Activated naive CD4-positive, alpha-beta T cell treated with anti-CD3 and anti-CD28 coated beads, Interleukin-2, amount 50 U/mL, for 24 hours (primary cell): ENCODE data around the gene ABLIM1.

Experiments used
- H3K27ac Mint-ChIP-seq: one replicate; pipeline ENCODE4 v1.8.0; 2021; ENCODE audit warnings: mild to moderate bottlenecking, mixed read lengths
- H3K27me3 Mint-ChIP-seq: one replicate; pipeline ENCODE4 v1.8.0; 2021; ENCODE audit warnings: mixed read lengths
- H3K36me3 Mint-ChIP-seq: one replicate; pipeline ENCODE4 v1.8.0; 2021; ENCODE audit warnings: mixed read lengths
- H3K4me1 Mint-ChIP-seq: one replicate; pipeline ENCODE4 v1.8.0; 2021; ENCODE audit warnings: mixed read lengths
- H3K4me3 Mint-ChIP-seq: one replicate; pipeline ENCODE4 v1.8.0; 2021; ENCODE audit warnings: mild to moderate bottlenecking, mixed read lengths
- H3K9me3 Mint-ChIP-seq: one replicate; pipeline ENCODE4 v1.8.0; 2021; ENCODE audit warnings: mixed read lengths

Gene ABLIM1

DNA sequence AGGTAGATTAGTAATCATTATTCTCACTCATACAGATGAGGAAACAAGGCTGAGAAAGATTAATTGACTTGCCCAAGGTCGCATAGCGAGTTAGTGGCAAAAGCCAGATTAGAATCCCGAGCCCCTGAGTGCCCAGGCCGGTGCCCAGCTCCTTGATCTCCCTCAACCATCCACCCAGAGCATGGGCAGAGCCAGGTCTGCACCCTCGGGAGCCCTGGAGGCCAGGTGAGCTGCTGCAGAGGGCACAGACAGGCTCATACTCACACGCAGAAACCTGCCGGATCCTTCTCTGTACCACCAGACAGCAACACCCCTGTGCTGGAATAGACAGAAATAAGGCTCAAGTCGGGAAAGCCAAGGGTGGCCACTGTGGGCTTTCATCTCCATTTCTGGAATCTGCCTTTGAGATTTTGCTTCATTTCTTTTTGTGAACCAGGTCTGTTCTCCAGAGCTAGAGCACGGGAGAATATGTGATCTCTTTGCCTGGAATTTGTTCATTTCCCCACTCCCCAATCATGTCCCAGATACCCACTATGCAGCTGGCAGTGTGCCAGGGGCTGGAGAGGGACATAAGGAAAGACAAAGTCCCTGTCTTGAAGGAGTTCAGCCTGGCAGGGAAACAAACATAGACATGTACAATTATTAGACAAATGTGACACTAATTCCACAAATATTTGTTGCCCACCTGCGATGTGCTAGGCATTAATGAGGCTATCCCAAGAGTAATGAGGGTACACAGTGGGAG is 259.3 kb downstream of the ABLIM1 start:
- no peak overlapping the region for H3K4me3 Mint-ChIP-seq
- no peak overlapping the region for H3K27ac Mint-ChIP-seq
- no peaks in the 10 kb centered on the region for H3K36me3 Mint-ChIP-seq
- H3K4me1 Mint-ChIP-seq = peaks cover 8% of the 10 kb centered on the region
- no peaks in the 10 kb centered on the region for H3K9me3 Mint-ChIP-seq
- peaks cover 38% of the 10 kb centered on the region for H3K27me3 Mint-ChIP-seq

- Mint-ChIP-seq H3K4me3 (no peak overlapping the region), H3K4me1 (peaks cover under 1% of the 10 kb centered on the region), H3K27me3 (peaks cover 35% of the 10 kb centered on the region), H3K9me3 (no peaks in the 10 kb centered on the region), H3K36me3 (no peaks in the 10 kb centered on the region), H3K27ac (no peak overlapping the region)
Measured at GRCh38 chr10:114397651-114398145, 260.4 kb downstream of the ABLIM1 start.

- Mint-ChIP-seq H3K27ac (no peak overlapping the region), H3K4me3 (no peak overlapping the region), H3K9me3 (no peaks in the 10 kb centered on the region), H3K36me3 (no peaks in the 10 kb centered on the region), H3K27me3 (peaks cover 26% of the 10 kb centered on the region), H3K4me1 (no peaks in the 10 kb centered on the region)
Measured at GRCh38 chr10:114396464-114396863, 261.6 kb downstream of the ABLIM1 start.

DNA sequence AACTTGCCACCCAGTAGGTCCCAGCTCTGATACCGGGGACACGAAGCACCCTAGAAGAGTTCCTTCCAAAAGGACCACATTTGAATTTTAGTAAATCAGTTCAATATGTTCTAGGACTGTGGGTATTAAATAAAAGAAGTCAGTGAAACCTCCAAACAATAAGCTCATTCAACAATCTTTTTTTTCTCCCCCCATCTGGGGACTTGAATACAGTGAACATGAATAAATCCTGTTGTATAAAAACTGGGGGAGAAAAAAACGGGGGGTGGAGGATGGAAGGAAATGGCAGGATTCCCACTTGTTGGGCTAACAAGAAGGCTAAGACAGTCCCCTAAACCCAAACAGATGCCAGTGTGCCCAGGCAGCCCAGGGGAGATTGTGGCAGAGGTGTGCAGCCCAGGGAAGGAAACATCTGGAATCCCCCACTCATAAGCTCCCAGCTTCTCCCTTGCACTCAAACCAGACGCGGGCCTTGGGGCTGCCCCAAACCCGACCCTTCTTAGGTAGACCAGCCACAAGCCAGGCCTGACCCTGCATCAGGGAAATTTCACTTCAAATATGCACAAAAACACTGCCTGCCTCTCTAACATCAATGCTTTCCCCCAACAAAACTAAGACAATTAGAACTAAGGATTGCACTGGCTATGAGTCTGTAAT is 262.6 kb downstream of the ABLIM1 start:
- Mint-ChIP-seq H3K4me3 (no peak overlapping the region), H3K9me3 (no peaks in the 10 kb centered on the region), H3K4me1 (no peaks in the 10 kb centered on the region), H3K27ac (no peak overlapping the region), H3K27me3 (peaks cover 17% of the 10 kb centered on the region), H3K36me3 (no peaks in the 10 kb centered on the region)

- Mint-ChIP-seq H3K27me3 (peaks cover 14% of the 10 kb centered on the region), H3K4me1 (no peaks in the 10 kb centered on the region), H3K4me3 (no peak overlapping the region), H3K9me3 (no peaks in the 10 kb centered on the region), H3K36me3 (no peaks in the 10 kb centered on the region), H3K27ac (no peak overlapping the region)
Measured at GRCh38 chr10:114394531-114394930, 263.5 kb downstream of the ABLIM1 start.

- Mint-ChIP-seq H3K4me1 (no peaks in the 10 kb centered on the region), H3K36me3 (no peaks in the 10 kb centered on the region), H3K27me3 (peaks cover 12% of the 10 kb centered on the region)
Measured at GRCh38 chr10:114393886-114394285, 264.2 kb downstream of the ABLIM1 start.

GRCh38 chr10:114393482-114393881 is 264.6 kb downstream of the ABLIM1 start:
- Mint-ChIP-seq H3K36me3 (no peaks in the 10 kb centered on the region), H3K27me3 (peaks cover 10% of the 10 kb centered on the region), H3K9me3 (no peaks in the 10 kb centered on the region), H3K4me1 (peaks cover under 1% of the 10 kb centered on the region), H3K4me3 (no peak overlapping the region), H3K27ac (no peak overlapping the region)

More at GRCh38 chr10:114393886-114394285, 264.2 kb downstream of the ABLIM1 start:
- no peaks in the 10 kb centered on the region for H3K9me3 Mint-ChIP-seq
- H3K27ac Mint-ChIP-seq = no peak overlapping the region
- no peak overlapping the region for H3K4me3 Mint-ChIP-seq

GRCh38 chr10:114392112-114392835 is 265.8 kb downstream of the ABLIM1 start:
- no peaks in the 10 kb centered on the region for H3K9me3 Mint-ChIP-seq
- no peaks in the 10 kb centered on the region for H3K36me3 Mint-ChIP-seq
- peaks cover 6% of the 10 kb centered on the region for H3K4me1 Mint-ChIP-seq
- no peak overlapping the region for H3K4me3 Mint-ChIP-seq
- H3K27me3 Mint-ChIP-seq = peaks cover 8% of the 10 kb centered on the region
- no peak overlapping the region for H3K27ac Mint-ChIP-seq

DNA sequence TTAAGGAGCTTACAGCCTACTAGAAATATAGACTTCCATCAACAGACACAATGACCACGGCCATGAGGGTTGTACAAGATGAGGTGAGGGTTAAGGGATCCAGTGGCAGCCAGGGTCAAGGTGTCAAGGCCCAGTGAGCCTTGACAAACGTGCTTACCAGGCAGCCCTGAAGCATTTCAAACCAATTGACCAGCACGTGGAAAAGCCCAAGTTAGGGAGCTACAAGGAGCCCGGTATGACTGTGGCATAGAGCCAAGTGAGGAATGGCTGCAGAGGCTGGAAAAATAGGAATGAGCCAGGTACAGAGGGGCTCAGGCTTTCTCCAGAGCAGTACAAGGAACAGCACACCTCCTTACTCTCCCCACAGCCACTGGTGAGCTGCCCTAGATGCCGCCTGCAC is 266.5 kb downstream of the ABLIM1 start:
- Mint-ChIP-seq H3K36me3 (no peaks in the 10 kb centered on the region), H3K27ac (no peak overlapping the region), H3K4me1 (peaks cover 6% of the 10 kb centered on the region), H3K27me3 (peaks cover 8% of the 10 kb centered on the region), H3K9me3 (no peaks in the 10 kb centered on the region), H3K4me3 (no peak overlapping the region)

GRCh38 chr10:114389426-114389825 is 268.6 kb downstream of the ABLIM1 start:
- H3K9me3 Mint-ChIP-seq = no peaks in the 10 kb centered on the region
- no peak overlapping the region for H3K27ac Mint-ChIP-seq
- H3K4me3 Mint-ChIP-seq = no peak overlapping the region
- peaks cover 5% of the 10 kb centered on the region for H3K27me3 Mint-ChIP-seq
- H3K4me1 Mint-ChIP-seq = peaks cover 6% of the 10 kb centered on the region
- no peaks in the 10 kb centered on the region for H3K36me3 Mint-ChIP-seq

DNA sequence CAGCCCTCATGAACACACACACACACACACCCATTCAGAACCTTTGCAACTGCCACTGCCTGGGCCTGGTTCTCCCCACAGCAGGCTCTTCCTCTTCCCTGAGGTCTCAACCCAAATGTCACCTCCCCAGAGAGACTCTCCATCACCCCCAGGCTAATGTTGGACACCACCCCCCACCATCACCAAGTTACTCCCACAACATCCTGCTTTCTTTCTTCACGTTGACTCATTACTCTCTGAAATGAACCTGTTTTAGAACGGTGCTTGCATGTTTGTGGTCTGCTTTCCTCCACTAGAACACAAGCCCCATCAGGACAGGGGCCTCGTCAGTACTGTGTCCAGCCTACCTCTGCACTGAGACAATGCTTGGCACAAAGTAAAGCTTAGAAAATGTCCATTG is 269.8 kb downstream of the ABLIM1 start:
- no peaks in the 10 kb centered on the region for H3K9me3 Mint-ChIP-seq
- no peaks in the 10 kb centered on the region for H3K36me3 Mint-ChIP-seq
- peaks cover under 1% of the 10 kb centered on the region for H3K27me3 Mint-ChIP-seq
- H3K4me1 Mint-ChIP-seq = peaks cover 6% of the 10 kb centered on the region
- no peak overlapping the region for H3K4me3 Mint-ChIP-seq
- no peak overlapping the region for H3K27ac Mint-ChIP-seq

- Mint-ChIP-seq H3K36me3 (no peaks in the 10 kb centered on the region), H3K27ac (no peak overlapping the region), H3K9me3 (no peaks in the 10 kb centered on the region), H3K27me3 (no peaks in the 10 kb centered on the region), H3K4me3 (no peak overlapping the region), H3K4me1 (peaks cover 6% of the 10 kb centered on the region)
Measured at GRCh38 chr10:114387784-114388183, 270.3 kb downstream of the ABLIM1 start.

DNA sequence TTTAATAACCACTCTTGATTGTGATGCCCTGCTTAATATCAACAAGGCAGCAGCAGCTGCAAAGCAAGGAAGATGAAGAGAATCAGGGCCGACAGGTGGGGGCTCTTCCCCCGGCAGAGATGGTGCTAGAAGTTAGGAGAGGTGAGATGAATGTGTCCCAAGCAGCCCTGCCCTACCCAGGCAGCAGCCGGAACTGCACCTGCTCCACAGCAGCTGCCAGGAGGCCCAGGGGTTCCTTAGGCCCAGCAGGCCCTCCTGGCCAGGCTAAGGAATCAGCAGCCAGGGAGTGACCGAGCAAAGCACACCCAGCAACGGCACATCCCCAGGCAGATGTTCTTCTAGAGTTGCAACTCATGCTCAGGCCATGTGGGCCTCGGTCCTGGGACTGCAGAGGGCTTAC is 271.6 kb downstream of the ABLIM1 start:
- H3K27ac Mint-ChIP-seq = no peak overlapping the region
- no peaks in the 10 kb centered on the region for H3K36me3 Mint-ChIP-seq
- H3K4me3 Mint-ChIP-seq = no peak overlapping the region
- H3K4me1 Mint-ChIP-seq = peaks cover 6% of the 10 kb centered on the region
- no peaks in the 10 kb centered on the region for H3K9me3 Mint-ChIP-seq
- H3K27me3 Mint-ChIP-seq = peaks cover 1% of the 10 kb centered on the region

- no peak overlapping the region for H3K27ac Mint-ChIP-seq
- H3K4me1 Mint-ChIP-seq = peaks cover 6% of the 10 kb centered on the region
- H3K27me3 Mint-ChIP-seq = peaks cover 1% of the 10 kb centered on the region
- H3K9me3 Mint-ChIP-seq = no peaks in the 10 kb centered on the region
- no peaks in the 10 kb centered on the region for H3K36me3 Mint-ChIP-seq
- no peak overlapping the region for H3K4me3 Mint-ChIP-seq
Measured at GRCh38 chr10:114385557-114385956, 272.5 kb downstream of the ABLIM1 start.

DNA sequence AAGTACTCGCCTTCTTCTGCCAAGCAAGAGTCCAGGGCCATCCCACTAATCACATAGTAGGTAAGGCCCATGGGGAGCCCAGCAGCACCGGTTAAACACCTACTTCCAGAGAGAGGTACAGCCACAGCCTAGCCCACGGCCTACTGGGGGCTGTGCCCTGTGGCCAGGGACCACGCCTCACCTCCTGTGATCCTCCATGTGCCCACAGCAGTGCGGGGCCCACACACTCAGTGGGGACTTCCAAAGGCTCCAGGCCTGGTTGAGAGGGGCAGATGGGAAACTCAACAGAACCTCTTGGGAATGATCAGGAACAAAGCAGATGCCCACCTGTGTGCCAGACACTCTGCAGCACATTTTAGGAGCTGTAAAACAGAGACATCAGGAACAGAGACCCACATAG is 273.5 kb downstream of the ABLIM1 start:
- Mint-ChIP-seq H3K27ac (no peak overlapping the region), H3K9me3 (no peaks in the 10 kb centered on the region), H3K4me1 (peaks cover 6% of the 10 kb centered on the region), H3K4me3 (no peak overlapping the region), H3K27me3 (peaks cover 6% of the 10 kb centered on the region), H3K36me3 (no peaks in the 10 kb centered on the region)

DNA sequence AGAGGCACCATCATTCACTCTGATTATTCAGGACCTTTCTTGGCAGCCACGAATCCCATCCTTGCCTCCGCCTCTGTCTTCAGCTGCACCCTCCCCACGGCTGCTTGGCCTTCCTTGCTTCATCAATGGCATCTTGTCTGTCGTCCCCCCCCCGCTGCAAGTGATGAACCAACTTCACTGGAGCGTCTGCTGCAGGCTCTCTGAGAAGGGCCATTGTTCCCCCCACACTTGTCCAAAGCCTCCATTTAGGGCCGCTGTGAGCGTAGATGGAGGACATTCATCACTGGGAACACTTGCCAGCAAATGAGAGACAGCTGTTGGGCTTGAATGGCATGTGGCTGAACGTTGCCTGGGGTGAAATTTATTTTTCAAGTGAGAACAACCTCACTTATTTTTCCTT is 273.9 kb downstream of the ABLIM1 start:
- H3K27me3 Mint-ChIP-seq = peaks cover 6% of the 10 kb centered on the region
- no peak overlapping the region for H3K27ac Mint-ChIP-seq
- H3K4me3 Mint-ChIP-seq = no peak overlapping the region
- no peaks in the 10 kb centered on the region for H3K9me3 Mint-ChIP-seq
- peaks cover 6% of the 10 kb centered on the region for H3K4me1 Mint-ChIP-seq
- H3K36me3 Mint-ChIP-seq = no peaks in the 10 kb centered on the region
